Measurements from ENCODE around the gene ITFG2.

DNA sequence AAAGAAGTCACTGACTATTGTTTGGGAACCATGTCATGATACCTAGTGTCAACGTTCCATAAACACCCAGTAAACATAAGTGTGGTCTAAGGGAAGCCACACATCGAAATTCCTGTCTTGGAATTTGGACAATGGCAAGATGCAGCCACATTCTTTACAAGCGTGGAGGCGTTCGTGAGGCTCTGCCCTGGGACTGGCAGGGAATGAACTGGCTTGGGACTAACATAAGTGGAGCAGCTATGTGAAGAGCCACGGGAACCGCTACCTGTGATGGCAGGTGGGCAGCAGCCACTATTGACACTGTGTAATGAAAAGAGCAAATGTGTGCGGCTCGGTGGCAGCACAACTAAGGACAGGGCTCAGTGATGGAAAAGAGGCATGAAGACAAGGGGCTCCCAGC, 32.3 kb downstream of the ITFG2 start:
- TF ChIP-seq, protein P1, sequence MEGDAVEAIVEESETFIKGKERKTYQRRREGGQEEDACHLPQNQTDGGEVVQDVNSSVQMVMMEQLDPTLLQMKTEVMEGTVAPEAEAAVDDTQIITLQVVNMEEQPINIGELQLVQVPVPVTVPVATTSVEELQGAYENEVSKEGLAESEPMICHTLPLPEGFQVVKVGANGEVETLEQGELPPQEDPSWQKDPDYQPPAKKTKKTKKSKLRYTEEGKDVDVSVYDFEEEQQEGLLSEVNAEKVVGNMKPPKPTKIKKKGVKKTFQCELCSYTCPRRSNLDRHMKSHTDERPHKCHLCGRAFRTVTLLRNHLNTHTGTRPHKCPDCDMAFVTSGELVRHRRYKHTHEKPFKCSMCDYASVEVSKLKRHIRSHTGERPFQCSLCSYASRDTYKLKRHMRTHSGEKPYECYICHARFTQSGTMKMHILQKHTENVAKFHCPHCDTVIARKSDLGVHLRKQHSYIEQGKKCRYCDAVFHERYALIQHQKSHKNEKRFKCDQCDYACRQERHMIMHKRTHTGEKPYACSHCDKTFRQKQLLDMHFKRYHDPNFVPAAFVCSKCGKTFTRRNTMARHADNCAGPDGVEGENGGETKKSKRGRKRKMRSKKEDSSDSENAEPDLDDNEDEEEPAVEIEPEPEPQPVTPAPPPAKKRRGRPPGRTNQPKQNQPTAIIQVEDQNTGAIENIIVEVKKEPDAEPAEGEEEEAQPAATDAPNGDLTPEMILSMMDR (IDR thresholded peaks at IDR 0.05), result no peak
- TF ChIP-seq POLR2AphosphoS5 (IDR thresholded peaks at IDR 0.05) (no peak), EP300 (IDR thresholded peaks at IDR 0.05; ENCODE audit: low read depth) (no peak), POLR2A (IDR thresholded peaks at IDR 0.05) (no peak)
